ENCODE results near the gene CDC20. TPM values are rescaled to one million over a fixed set of nuclear protein-coding genes. Genes with fewer than 3 reads are reported as not detected.

CDC20 gene
- polyA plus RNA-seq, 3 donors, result 0.08 to 0.10 TPM; not detected in 1

GRCh38 chr1:43405219-43405875 is 46.6 kb downstream of the CDC20 start:
- H3K79me2 ChIP-seq (ENCODE audit: insufficient read depth, low read length), result peaks cover 4% of the 10 kb centered on the region
- Mint-ChIP-seq H3K4me1 (no peaks in the 10 kb centered on the region), H3K4me3 (no peak overlapping the region), H3K27ac (no peak overlapping the region), H3K9me3 (no peaks in the 10 kb centered on the region), H3K27me3 (ENCODE audit: low read depth in 3 of 3) (peaks cover 0 to 1% (median 0%) of the 10 kb centered on the region in 3 donors), H3K36me3 (peaks cover 67 to 81% of the 10 kb centered on the region in 2 donors)
- no peak for DNase-seq
- intact Hi-C loops (cut with micrococcal nuclease), result no loop called here
- no peaks in the 10 kb centered on the region for H3K4me1 ChIP-seq (ENCODE audit: control insufficient read depth in 1 of 2, insufficient read depth in 2 of 2, low read length in 2 of 2)
- no peaks in the 10 kb centered on the region for H3K27me3 ChIP-seq (ENCODE audit: control insufficient read depth in 2 of 2, insufficient read depth in 2 of 2, low read length in 2 of 2)
- H3K9ac ChIP-seq (ENCODE audit: insufficient read depth, low read length, poor library complexity, severe bottlenecking), result no peak overlapping the region
- H3K4me2 ChIP-seq (replicated peaks; ENCODE audit: extremely low read depth, low read length, poor library complexity, severe bottlenecking), result no peak overlapping the region
- H2AFZ ChIP-seq (ENCODE audit: insufficient read depth, low read depth, low read length, poor library complexity, severe bottlenecking), result no peak overlapping the region
- no peak overlapping the region for H3K4me3 ChIP-seq (replicated peaks in 1 of 3; ENCODE audit: low read depth in 2 of 3, low read length in 3 of 3)
- WGBS (ENCODE audit: insufficient coverage), result 95% methylated on average over 4 of the region's 6 CpGs
- no peaks in the 10 kb centered on the region for H4K20me1 ChIP-seq (ENCODE audit: insufficient read depth, low read length)
- H3K36me3 ChIP-seq (replicated peaks in 1 of 2; ENCODE audit: control insufficient read depth in 1 of 2, insufficient read depth in 2 of 2, low read length in 2 of 2), result peaks cover 65 to 86% of the 10 kb centered on the region in 2 donors
- H3K9me3 ChIP-seq (replicated peaks in 1 of 2; ENCODE audit: control insufficient read depth in 1 of 2, insufficient read depth in 1 of 2, low read length in 2 of 2), result no peaks in the 10 kb centered on the region
- no peak for TF ChIP-seq CTCF (IDR thresholded peaks at IDR 0.05)
- no peak overlapping the region for H3K27ac ChIP-seq (ENCODE audit: low read depth in 1 of 2, low read length in 2 of 2)

- Mint-ChIP-seq H3K27me3 (ENCODE audit: low read depth in 3 of 3) (peaks cover 0 to 1% (median 0%) of the 10 kb centered on the region in 3 donors), H3K4me3 (no peak overlapping the region), H3K36me3 (peaks cover 69 to 84% of the 10 kb centered on the region in 2 donors), H3K9me3 (no peaks in the 10 kb centered on the region), H3K27ac (no peak overlapping the region), H3K4me1 (no peaks in the 10 kb centered on the region)
- no peak overlapping the region for H3K4me3 ChIP-seq (replicated peaks in 1 of 3; ENCODE audit: low read depth in 2 of 3, low read length in 3 of 3)
- WGBS (ENCODE audit: insufficient coverage), result 100% methylated on average over 1 of the region's 2 CpGs
- no peaks in the 10 kb centered on the region for H3K79me2 ChIP-seq (ENCODE audit: insufficient read depth, low read length)
- H3K27me3 ChIP-seq (ENCODE audit: control insufficient read depth in 2 of 2, insufficient read depth in 2 of 2, low read length in 2 of 2), result no peaks in the 10 kb centered on the region
- intact Hi-C loops (cut with micrococcal nuclease), result no loop called here
- no peak overlapping the region for H3K4me2 ChIP-seq (replicated peaks; ENCODE audit: extremely low read depth, low read length, poor library complexity, severe bottlenecking)
- no peak overlapping the region for H3K9ac ChIP-seq (ENCODE audit: insufficient read depth, low read length, poor library complexity, severe bottlenecking)
- H4K20me1 ChIP-seq (ENCODE audit: insufficient read depth, low read length), result no peaks in the 10 kb centered on the region
- peaks cover 65 to 89% of the 10 kb centered on the region in 2 donors for H3K36me3 ChIP-seq (replicated peaks in 1 of 2; ENCODE audit: control insufficient read depth in 1 of 2, insufficient read depth in 2 of 2, low read length in 2 of 2)
- no peaks in the 10 kb centered on the region for H3K4me1 ChIP-seq (ENCODE audit: control insufficient read depth in 1 of 2, insufficient read depth in 2 of 2, low read length in 2 of 2)
- no peak for TF ChIP-seq CTCF (IDR thresholded peaks at IDR 0.05)
- DNase-seq, result no peak
- no peak overlapping the region for H3K27ac ChIP-seq (ENCODE audit: low read depth in 1 of 2, low read length in 2 of 2)
- no peak overlapping the region for H2AFZ ChIP-seq (ENCODE audit: insufficient read depth, low read depth, low read length, poor library complexity, severe bottlenecking)
- no peaks in the 10 kb centered on the region for H3K9me3 ChIP-seq (replicated peaks in 1 of 2; ENCODE audit: control insufficient read depth in 1 of 2, insufficient read depth in 1 of 2, low read length in 2 of 2)
Observed at GRCh38 chr1:43405876-43406234, 47.1 kb downstream of the CDC20 start.
